Fibroblast of the conjunctiva (primary cell): ENCODE measurements around the gene DNAJC1.
"Not testable (repeated sequence)": the region's sequence is repeated elsewhere in the genome, so short reads cannot be mapped to it uniquely, and the experiment has no call there.

Source experiments
- DNase-seq: peaks from one replicate; pipeline ENCODE4 v3.0.0-alpha.2; 2010; ENCODE audit warnings: low read depth

The DNAJC1 gene, protein sequence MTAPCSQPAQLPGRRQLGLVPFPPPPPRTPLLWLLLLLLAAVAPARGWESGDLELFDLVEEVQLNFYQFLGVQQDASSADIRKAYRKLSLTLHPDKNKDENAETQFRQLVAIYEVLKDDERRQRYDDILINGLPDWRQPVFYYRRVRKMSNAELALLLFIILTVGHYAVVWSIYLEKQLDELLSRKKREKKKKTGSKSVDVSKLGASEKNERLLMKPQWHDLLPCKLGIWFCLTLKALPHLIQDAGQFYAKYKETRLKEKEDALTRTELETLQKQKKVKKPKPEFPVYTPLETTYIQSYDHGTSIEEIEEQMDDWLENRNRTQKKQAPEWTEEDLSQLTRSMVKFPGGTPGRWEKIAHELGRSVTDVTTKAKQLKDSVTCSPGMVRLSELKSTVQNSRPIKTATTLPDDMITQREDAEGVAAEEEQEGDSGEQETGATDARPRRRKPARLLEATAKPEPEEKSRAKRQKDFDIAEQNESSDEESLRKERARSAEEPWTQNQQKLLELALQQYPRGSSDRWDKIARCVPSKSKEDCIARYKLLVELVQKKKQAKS

DNA sequence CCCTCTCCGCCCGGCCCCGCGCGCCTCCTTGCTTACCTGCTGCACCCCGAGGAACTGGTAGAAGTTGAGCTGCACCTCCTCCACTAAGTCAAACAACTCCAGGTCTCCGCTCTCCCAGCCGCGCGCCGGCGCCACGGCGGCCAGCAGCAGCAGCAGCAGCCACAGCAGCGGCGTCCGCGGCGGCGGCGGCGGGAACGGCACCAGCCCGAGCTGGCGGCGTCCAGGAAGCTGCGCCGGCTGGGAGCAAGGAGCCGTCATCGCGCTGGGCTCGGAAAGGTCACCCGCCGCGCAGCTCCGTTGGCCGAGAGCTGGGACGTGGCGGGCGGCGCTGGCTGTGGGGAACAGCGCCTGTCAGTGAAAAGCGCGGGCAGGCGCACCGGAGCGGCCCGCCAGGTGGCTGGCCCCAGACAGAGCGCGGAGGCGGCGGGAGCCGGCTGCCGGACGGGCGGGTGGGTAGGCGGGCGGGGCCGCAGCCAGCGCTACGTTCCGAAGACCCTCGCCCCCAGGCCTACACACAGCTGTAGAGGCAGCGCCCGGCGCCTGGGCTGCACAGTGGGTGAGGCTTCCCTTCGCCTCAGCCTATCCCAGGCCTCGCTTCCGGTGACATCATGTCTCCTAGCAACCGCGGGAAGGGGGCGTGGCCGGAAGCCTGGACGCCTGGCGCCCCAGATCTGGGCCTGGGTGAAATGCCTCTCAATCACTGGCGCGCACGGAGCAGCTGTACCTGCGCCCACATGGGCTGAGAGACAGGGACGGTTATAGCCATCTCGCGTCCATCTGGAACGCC lies at the start of gene DNAJC1:
Gene DNAJC1 (minus strand): TSS at position 554 of the 787 bp plus-strand sequence. CDS start 296 bp downstream, at position 258.
- DNase-seq, result peak; percentile 86

GRCh38 chr10:22053048-22053447 lies 49.5 kb upstream of the DNAJC1 start:
- DNase-seq, result no peak

- no peak for DNase-seq
Measured at GRCh38 chr10:22049635-22050034, 46.1 kb upstream of the DNAJC1 start.

- no peak for DNase-seq
Measured at GRCh38 chr10:22047812-22048211, 44.3 kb upstream of the DNAJC1 start.

GRCh38 chr10:22043327-22043633 lies 39.8 kb upstream of the DNAJC1 start:
- DNase-seq, result no peak

GRCh38 chr10:22042557-22043326 lies 39.2 kb upstream of the DNAJC1 start:
- DNase-seq, result no peak

DNA sequence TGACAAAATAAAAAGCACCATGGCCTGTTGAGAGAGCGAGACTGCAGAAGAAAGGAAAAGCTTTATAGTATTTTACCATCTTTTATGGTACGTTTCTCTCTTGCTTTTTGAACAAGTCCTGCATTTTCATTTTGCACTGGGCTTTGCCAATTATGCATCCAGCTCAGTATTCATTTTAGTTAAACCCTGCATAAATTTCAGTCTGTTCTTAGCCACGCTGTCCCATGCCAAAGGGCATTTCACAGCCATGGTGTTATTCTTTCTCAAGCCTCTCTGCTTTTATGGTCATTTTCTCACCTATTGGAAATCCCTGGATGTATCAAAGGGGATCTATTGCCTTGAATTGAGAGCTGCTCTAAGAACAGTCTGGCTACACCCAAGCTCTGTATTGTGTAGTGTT lies 30.8 kb upstream of the DNAJC1 start:
- no peak for DNase-seq

DNA sequence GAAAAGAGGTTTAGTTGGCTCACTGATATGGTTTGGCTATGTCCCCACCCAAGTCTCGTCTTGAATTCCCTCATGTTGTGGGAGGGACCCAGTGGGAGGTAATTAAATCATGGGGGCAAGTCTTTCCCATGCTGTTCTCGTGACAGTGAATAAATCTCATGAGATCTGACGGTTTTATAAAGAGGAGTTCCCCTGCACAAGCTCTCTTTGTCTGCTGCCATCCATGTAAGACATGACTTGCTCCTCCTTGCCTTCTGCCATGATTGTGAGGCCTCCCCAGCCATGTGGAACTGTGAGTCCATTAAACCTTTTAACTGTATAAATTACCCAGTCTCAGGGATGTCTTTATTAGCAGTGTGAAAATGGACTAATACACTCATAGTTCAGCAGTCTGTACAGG lies 28.7 kb upstream of the DNAJC1 start:
- DNase-seq, result not testable (repeated sequence)

GRCh38 chr10:22030421-22030820 lies 26.9 kb upstream of the DNAJC1 start:
- DNase-seq, result no peak

GRCh38 chr10:22029445-22030236 lies 26.1 kb upstream of the DNAJC1 start:
- no peak for DNase-seq

- no peak for DNase-seq
Measured at GRCh38 chr10:22027364-22028238, 24.1 kb upstream of the DNAJC1 start.

DNA sequence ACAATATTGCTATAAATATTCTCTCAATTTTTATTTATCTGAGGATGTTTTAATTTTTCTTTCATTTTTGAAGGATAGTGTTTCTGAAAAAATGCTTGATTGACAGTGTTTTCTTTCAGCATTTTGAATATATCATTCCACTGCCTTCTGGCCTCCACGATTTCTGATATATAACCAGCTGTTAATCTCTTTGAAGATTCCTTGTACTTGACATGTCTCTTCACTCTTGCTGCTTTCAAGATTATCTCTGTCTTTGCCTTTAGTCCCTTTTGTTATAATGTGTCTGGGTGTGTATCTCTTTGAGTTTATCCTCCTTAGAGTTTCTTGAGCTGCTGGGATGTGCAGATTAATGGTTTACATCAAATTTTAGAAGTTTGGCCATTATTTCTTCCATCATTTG lies 22.8 kb upstream of the DNAJC1 start:
- no peak for DNase-seq

- DNase-seq, result no peak
Measured at GRCh38 chr10:22023508-22023907, 20.0 kb upstream of the DNAJC1 start.

- DNase-seq, result no peak
Measured at GRCh38 chr10:22022257-22023032, 18.9 kb upstream of the DNAJC1 start.

GRCh38 chr10:22021144-22021543 lies 17.6 kb upstream of the DNAJC1 start:
- not testable (repeated sequence) for DNase-seq

DNA sequence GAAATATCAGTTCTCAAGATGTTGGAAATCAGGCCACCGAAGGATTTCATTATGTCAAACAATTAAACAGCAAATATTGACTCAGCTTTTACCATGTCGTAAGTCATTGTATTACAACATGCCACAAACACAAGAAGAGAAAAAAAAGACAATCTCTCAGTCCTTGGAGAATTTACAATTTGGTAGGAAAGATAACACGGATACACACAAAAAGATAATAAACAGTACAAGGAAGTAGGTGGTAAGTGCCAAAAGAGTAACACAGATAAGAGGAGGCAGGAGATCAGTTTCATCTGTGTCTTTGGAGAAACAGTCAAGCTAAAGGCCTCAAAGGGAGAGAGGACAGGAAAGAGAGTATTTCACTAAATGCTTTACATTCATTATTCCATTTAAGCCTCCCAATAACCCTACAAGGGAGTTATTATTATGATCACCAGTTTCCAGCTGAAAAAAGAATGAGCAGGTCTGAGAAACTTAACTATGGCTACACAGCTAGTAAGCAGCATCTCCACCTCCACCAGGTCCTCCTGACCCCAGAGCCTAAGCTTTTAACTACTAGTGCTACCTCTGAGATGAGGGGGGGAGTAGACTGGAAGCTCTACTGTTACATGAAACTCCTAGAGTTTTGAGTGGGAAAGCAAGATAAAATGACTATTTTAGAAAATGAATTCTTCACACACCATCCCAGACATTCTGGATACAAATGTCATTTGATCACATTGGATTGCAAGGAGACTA lies 13.9 kb upstream of the DNAJC1 start:
- DNase-seq, result no peak

DNA sequence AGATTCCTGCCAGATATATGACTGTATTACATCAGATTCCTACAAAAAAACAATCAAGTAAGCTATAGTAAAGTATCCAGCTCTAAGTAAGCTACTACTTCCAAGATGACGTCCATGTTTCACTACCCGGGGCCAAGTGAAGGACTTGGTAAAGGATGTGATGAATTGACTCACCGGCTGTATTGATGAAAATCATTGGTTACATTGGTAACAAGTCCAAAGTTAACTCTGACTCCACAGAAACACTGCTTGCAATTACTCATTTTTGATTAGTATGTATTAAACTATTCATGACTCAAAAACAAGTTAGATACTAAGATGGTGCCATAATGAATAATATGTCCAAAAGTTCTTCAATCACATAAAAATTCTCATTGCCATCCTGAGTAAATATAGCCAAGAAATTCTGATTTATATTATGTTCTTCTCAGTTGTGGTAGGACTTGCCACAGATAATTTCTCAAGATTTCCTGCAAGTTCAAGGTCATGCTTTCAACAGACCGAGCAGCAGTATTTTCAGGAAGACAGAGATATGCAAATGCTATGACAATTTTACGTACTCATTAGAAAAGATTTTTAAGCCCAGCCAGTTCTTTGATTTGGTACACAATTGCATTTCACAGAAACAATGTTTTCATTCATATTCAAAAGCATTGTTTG lies 12.6 kb upstream of the DNAJC1 start:
- DNase-seq, result no peak

DNA sequence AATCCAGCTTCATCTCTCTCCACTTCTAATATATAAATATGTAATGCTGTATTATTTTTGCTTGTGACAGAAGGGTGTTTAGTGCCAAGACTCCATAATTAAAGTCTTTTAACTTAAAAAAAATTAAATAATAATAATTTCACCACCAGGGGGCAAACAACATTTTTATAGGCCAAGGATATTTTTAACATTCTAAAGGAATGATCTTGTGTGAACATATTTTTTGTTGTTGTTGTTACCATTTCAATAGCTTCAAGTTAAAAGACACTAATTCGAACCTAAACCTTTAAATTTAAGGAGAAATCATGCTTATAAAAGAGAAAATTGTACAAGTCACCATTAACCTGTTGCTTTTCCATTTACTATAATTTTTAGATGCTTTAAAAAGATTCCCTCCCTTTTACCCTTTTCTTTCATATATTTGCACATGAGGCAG lies 7.5 kb upstream of the DNAJC1 start:
- DNase-seq, result no peak
